Activated CD8-positive, alpha-beta T cell treated with anti-CD3 and anti-CD28 coated beads for 36 hours (primary cell): ENCODE results near the gene DHRS13. TPM values are rescaled to one million over a fixed set of nuclear protein-coding genes. Genes with fewer than 3 reads are reported as not detected.

Experiments
- ATAC-seq: fragments of 200-7000 bp; cut with Tn5 transposase; one replicate; pipeline ENCODE4 v1.10.0; 2021; ENCODE audit warnings: mild to moderate bottlenecking, moderate library complexity
- CTCF ChIA-PET: fragments of 350-600 bp; sonication (Branson Sonifier 250); formaldehyde crosslinking; loops from one replicate; lab custom pipeline; 2021; ENCODE audit warnings: antibody characterized with exemption; lab: Charles Lee
- POLR2A ChIA-PET: fragments of 350-600 bp; sonication (Branson Sonifier 250); formaldehyde crosslinking; loops from one replicate; lab custom pipeline; 2021; ENCODE audit warnings: antibody characterized with exemption; lab: Charles Lee
- DNase-seq: peaks from one replicate; pipeline ENCODE4 v3.0.0-alpha.2; 2020
- H3K27ac Mint-ChIP-seq: one replicate; pipeline ENCODE4 v1.8.0; 2021; ENCODE audit warnings: mild to moderate bottlenecking, mixed read lengths
- H3K27me3 Mint-ChIP-seq: one replicate; pipeline ENCODE4 v1.8.0; 2021; ENCODE audit warnings: mixed read lengths
- H3K36me3 Mint-ChIP-seq: one replicate; pipeline ENCODE4 v1.8.0; 2021; ENCODE audit warnings: low read depth, mixed read lengths
- H3K4me1 Mint-ChIP-seq: one replicate; pipeline ENCODE4 v1.8.0; 2021; ENCODE audit warnings: low read depth, mixed read lengths
- H3K4me3 Mint-ChIP-seq: one replicate; pipeline ENCODE4 v1.8.0; 2021; ENCODE audit warnings: mild to moderate bottlenecking, moderate library complexity, mixed read lengths
- H3K9me3 Mint-ChIP-seq: one replicate; pipeline ENCODE4 v1.8.0; 2021; ENCODE audit warnings: mixed read lengths
- intact Hi-C: fragments of 100-400 bp; cut with micrococcal nuclease; formaldehyde crosslinking; loops from one replicate; pipeline ENCODE4 v1.10.0; 2022
- total RNA-seq, 2 experiments: library from RNA; stranded (reverse); gene quantifications; one replicate each; pipeline ENCODE4 v1.2.3, GENCODE V29; 2021
- TF ChIP-seq, protein P1 (sequence below): fragments of 200-600 bp; IDR thresholded peaks from one replicate; pipeline ENCODE4 v1.8.0; 2022; ENCODE audit warnings: antibody characterized with exemption, mild to moderate bottlenecking

Gene DHRS13, protein sequence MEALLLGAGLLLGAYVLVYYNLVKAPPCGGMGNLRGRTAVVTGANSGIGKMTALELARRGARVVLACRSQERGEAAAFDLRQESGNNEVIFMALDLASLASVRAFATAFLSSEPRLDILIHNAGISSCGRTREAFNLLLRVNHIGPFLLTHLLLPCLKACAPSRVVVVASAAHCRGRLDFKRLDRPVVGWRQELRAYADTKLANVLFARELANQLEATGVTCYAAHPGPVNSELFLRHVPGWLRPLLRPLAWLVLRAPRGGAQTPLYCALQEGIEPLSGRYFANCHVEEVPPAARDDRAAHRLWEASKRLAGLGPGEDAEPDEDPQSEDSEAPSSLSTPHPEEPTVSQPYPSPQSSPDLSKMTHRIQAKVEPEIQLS
- total RNA-seq, result 10 to 100 TPM; 37.3 to 38.2 TPM

DNA sequence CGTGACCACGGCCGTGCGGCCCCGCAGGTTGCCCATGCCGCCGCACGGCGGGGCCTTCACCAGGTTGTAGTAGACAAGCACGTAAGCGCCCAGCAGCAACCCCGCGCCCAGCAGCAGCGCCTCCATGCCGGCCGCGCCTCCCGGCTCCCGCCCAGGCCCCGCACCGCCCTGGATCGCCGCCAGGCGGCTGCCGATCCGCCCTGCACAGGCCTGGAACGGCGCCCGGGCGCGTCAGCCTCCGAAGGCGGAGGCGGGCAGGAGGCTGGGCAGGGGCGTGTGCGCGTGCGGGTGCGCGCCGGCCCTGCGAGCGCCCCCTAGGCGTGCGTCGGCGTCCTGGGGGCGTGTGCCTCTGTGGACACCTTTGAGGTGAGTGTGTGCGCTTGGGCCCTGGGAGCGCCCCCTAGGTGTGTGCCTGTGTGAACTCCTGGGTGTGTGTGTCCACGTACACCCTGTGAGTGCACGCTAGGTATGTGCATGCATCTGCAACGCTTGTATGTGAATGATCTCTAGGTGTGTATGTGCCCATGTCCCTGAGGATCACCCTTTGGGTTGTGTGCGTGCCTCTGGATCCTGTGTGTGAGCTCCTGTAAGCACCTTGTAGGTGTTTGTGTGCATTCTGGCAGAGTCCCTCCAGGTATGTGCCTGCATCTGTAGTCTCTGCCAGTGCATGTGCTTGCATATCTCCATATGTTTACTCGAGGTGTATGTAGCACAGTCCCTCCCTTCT, at the start of gene DHRS13:
TSS of gene DHRS13 (minus strand) at position 261 of the 727 bp plus-strand sequence. CDS start at position 126, 135 bp downstream.
- H3K4me3 Mint-ChIP-seq, result peak within 1 kb of the TSS; percentile 88
- no peaks in the 10 kb centered on the region for H3K27me3 Mint-ChIP-seq
- ChIA-PET POLR2A (interaction anchor here (0.7 to 2.6 kb wide), 12 partner anchors 9 to 178 kb away, joined by 3 to 13 read pairs (median 6); partner anchors contain the start of gene NEK8), CTCF (interaction anchor here (0.5 to 9.3 kb wide), 30 partner anchors 8 to 256 kb away, joined by 3 to 61 read pairs (median 4); partner anchors contain the start of genes PHF12 and TLCD1)
- no peaks in the 10 kb centered on the region for H3K9me3 Mint-ChIP-seq
- H3K4me1 Mint-ChIP-seq, result peaks cover 31% of the 10 kb centered on the region
- intact Hi-C loops, result loop anchor here (5.0 kb wide), 3 partner anchors 44 to 176 kb away; partner anchors contain the start of genes NEK8 and TLCD1
- peaks cover 36% of the 10 kb centered on the region for H3K36me3 Mint-ChIP-seq
- DNase-seq, result peak; percentile 93
- TF ChIP-seq, protein P1, sequence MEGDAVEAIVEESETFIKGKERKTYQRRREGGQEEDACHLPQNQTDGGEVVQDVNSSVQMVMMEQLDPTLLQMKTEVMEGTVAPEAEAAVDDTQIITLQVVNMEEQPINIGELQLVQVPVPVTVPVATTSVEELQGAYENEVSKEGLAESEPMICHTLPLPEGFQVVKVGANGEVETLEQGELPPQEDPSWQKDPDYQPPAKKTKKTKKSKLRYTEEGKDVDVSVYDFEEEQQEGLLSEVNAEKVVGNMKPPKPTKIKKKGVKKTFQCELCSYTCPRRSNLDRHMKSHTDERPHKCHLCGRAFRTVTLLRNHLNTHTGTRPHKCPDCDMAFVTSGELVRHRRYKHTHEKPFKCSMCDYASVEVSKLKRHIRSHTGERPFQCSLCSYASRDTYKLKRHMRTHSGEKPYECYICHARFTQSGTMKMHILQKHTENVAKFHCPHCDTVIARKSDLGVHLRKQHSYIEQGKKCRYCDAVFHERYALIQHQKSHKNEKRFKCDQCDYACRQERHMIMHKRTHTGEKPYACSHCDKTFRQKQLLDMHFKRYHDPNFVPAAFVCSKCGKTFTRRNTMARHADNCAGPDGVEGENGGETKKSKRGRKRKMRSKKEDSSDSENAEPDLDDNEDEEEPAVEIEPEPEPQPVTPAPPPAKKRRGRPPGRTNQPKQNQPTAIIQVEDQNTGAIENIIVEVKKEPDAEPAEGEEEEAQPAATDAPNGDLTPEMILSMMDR, result peak; percentile 100
- peak; percentile 95 for ATAC-seq
- peak within 1 kb of the TSS; percentile 86 for H3K27ac Mint-ChIP-seq

DNA sequence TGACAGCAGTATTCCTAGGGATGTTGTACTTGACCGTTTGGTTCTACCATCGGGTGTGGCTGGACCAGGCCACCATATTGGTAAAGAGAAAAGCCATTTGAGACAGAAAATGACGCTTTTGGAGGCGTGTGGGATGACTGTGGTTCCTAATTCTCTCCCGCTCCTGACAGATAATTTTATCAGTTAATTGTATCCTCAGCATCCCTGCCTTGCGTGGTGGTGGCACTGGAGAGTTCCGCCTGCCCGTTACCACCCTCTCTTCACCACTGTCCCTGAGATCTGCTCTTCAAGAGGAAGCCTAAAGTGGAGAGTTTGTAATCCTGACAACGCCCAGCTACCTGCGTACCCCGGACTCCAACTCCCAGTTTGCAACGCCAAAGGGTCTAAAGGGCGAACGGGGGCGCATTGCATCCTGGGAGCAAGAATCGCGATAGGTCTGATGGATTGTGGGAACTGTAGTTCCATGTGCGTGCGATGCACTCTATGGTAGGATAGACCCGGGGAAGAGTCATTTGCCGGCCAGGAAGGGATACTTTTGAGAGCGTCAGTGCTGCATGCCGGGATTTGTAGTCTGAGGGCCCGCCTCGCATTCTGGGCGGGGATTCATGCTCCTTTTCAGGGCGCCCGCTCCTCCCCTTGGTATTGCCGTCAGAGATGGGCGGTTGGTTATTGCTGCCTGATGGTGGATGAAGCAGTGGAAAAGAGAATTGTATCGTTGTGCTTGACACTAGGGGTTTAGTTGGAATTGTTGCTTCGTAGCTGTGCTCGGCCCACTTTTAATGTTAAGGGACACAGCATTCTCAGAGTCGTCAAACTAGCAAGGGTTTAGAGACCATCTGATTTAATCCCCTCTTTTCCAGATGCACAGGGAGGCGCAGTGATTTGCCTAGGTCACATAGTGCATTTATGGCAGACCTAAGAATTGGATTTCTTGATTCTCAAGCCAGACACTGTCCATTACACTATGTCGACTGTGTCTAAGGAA, 49.4 kb upstream of the DHRS13 start:
- no peaks in the 10 kb centered on the region for H3K27me3 Mint-ChIP-seq
- ChIA-PET CTCF (interaction anchor here (0.7 to 8.2 kb wide), 34 partner anchors 8 to 309 kb away, joined by 3 to 87 read pairs (median 6); partner anchors contain the start of genes DHRS13, NEK8, RPL23A and TLCD1), POLR2A (interaction anchor here (0.5 to 1.9 kb wide), 12 partner anchors 13 to 441 kb away, joined by 3 to 7 read pairs (median 3); partner anchors contain the start of genes FLOT2 and TLCD1)
- no peak overlapping the region for H3K27ac Mint-ChIP-seq
- H3K36me3 Mint-ChIP-seq, result peaks cover 26% of the 10 kb centered on the region
- peaks cover 15% of the 10 kb centered on the region for H3K4me1 Mint-ChIP-seq
- DNase-seq, result peak; percentile 98
- ATAC-seq, result peak; percentile 75
- intact Hi-C loops, result no loop called here
- TF ChIP-seq, protein P1, result no peak
- H3K9me3 Mint-ChIP-seq, result no peaks in the 10 kb centered on the region
- no peak overlapping the region for H3K4me3 Mint-ChIP-seq

DNA sequence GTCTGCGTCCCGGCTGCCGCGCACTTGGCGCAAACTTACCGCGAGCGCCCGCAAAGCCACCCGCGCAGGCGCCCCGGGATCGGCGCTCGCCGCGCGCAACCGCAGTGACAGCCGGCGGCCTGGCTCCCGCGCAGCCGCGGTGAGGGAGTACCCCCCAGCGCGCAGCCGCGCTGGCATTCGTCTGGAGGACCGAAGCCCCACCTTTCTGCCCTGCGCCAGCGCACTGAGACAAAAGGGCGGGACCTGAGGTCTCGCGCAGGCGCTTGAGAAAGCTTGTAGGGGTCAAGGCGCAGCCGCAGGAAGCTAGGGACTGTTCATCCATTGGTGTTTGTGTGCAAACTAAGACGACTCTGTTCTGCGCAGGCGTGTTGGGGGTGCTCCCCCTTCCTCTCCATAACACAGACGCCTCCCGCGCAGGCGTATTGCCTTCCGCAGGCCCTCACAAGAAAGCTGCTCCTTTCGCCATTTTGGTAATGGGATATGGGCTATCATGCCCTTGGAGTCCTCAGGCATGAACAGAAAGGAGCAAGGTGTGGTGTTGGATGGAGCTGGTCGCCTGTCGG, 48.6 kb upstream of the DHRS13 start, which contains the start of gene PHF12:
TSS of gene PHF12 (minus strand) at position 91 of the 563 bp plus-strand sequence. CDS start 558 bp downstream, outside the sequence.
- Mint-ChIP-seq H3K36me3 (peaks cover 32% of the 10 kb centered on the region), H3K27me3 (no peaks in the 10 kb centered on the region), H3K9me3 (no peaks in the 10 kb centered on the region), H3K4me3 (peak within 1 kb of the TSS; percentile 97), H3K4me1 (peaks cover 20% of the 10 kb centered on the region), H3K27ac (peak within 1 kb of the TSS; percentile 97)
- POLR2A ChIA-PET, result interaction anchor here (0.5 to 1.9 kb wide), 9 partner anchors 12 to 442 kb away, joined by 3 to 7 read pairs (median 3); partner anchors contain the start of gene TLCD1
- ATAC-seq (peak; percentile 76), DNase-seq (peak; percentile 100)
- CTCF ChIA-PET, result interaction anchor here (0.7 to 8.2 kb wide), 11 partner anchors 10 to 224 kb away, joined by 3 to 87 read pairs (median 9); partner anchors contain the start of genes NEK8 and TLCD1
- TF ChIP-seq, protein P1, result no peak
- intact Hi-C loops, result no loop called here
